ENCODE data around the gene CCDC158. TPM values are rescaled to one million over a fixed set of nuclear protein-coding genes. Genes with fewer than 3 reads are reported as not detected.
"Not testable (repeated sequence)": the region's sequence is repeated elsewhere in the genome, so short reads cannot be mapped to it uniquely, and the experiment has no call there.

Gene CCDC158
- total and polyA plus RNA-seq, 2 of the 8 experiments (the other 6 are each of a cell fraction or from before 2014, with no cell fraction given): not detected

GRCh38 chr4:76423159-76423558 is 2.2 kb upstream of the CCDC158 start:
- H3K4me3 ChIP-seq (ENCODE audit: extremely low read depth in 1 of 4, insufficient read depth in 2 of 4, low read depth in 3 of 4, low read length in 4 of 4); H3K56ac ChIP-seq (replicated peaks; ENCODE audit: insufficient read length, low read depth, low read length); H3K36me3 ChIP-seq (ENCODE audit: control insufficient read depth in 2 of 4, insufficient read depth in 4 of 4, low read length in 3 of 4); POLR2A ChIA-PET (ENCODE audit: partially characterized antibody); CTCF ChIA-PET (ENCODE audit: partially characterized antibody); H3K27me3 ChIP-seq (replicated peaks in 1 of 4; ENCODE audit: control insufficient read depth in 3 of 4, extremely low read depth in 1 of 4, insufficient read depth in 3 of 4, low read length in 3 of 4); H4K5ac ChIP-seq (ENCODE audit: insufficient read length, low read depth, low read length); DNase-seq (ENCODE audit: low read depth in 1 of 2, low spot score in 2 of 2); H3K27ac ChIP-seq (ENCODE audit: low read depth, low read length); H3K4me1 ChIP-seq (replicated peaks in 1 of 4; ENCODE audit: control insufficient read depth in 3 of 4, insufficient read depth in 4 of 4, low read length in 3 of 4); H3K79me2 ChIP-seq (ENCODE audit: control insufficient read depth in 1 of 2, insufficient read depth in 2 of 2, low read length in 2 of 2); H3K79me1 ChIP-seq (ENCODE audit: low read depth, low read length); H3K23me2 ChIP-seq (ENCODE audit: low read depth, low read length); H3K14ac ChIP-seq (ENCODE audit: insufficient read length); H2BK20ac ChIP-seq (ENCODE audit: low read length); H3K4ac ChIP-seq (replicated peaks; ENCODE audit: insufficient read length, low read depth, low read length); H4K91ac ChIP-seq (replicated peaks; ENCODE audit: insufficient read length, low read length); H3K9ac ChIP-seq (replicated peaks in 1 of 4; ENCODE audit: extremely low read depth in 1 of 4, low read depth in 3 of 4, low read length in 3 of 4); H2BK120ac ChIP-seq (replicated peaks; ENCODE audit: low read depth, low read length); FAIRE-seq; H2BK12ac ChIP-seq (ENCODE audit: low read depth, low read length); H3K18ac ChIP-seq (ENCODE audit: extremely low read depth, low read length); H4K8ac ChIP-seq (ENCODE audit: extremely low read depth, insufficient read depth, low read length); H2AK5ac ChIP-seq (ENCODE audit: low read depth, low read length); H3K23ac ChIP-seq (ENCODE audit: insufficient read length); H2BK15ac ChIP-seq (ENCODE audit: low read length); H3K4me2 ChIP-seq (ENCODE audit: insufficient read depth in 1 of 2, low read depth in 2 of 2, low read length in 2 of 2); H2AFZ ChIP-seq (ENCODE audit: low read length); H4K20me1 ChIP-seq (replicated peaks in 1 of 2; ENCODE audit: control insufficient read depth in 1 of 2, insufficient read depth in 2 of 2, low read length in 2 of 2); H2BK5ac ChIP-seq (ENCODE audit: low read depth, low read length): not testable (repeated sequence)
- peaks cover 3 to 18% of the 10 kb centered on the region in 2 experiments; a peak in 3 of 4 replicates for H3K9me3 ChIP-seq (ENCODE audit: insufficient read depth in 2 of 2, low read depth in 1 of 2, low read length in 1 of 2)
- 94% methylated on average over 26 of the region's 27 CpGs; no CpG with 5 or more reads in 1 of the 2 experiments for WGBS, 2 experiments (ENCODE audit: extremely low coverage in 1 of 2, insufficient coverage in 1 of 2, insufficient read length in 1 of 2, insufficient replicate concordance in 2 of 2, low coverage in 1 of 2, low lambda C conversion rate in 2 of 2, missing lambda C conversion rate in 1 of 2)

Data from H1 (cell line).